GM18907 (cell line): Measurements from ENCODE around the gene SERPINB8.

ENCODE experiments used
- ATAC-seq: cut with Tn5 transposase; IDR thresholded peaks from one replicate; pipeline ENCODE4 v1.9.1; 2021; ENCODE audit warnings: mild to moderate bottlenecking, moderate library complexity; ENCODE audit not compliant: unreplicated experiment

The SERPINB8 gene

GRCh38 chr18:64002581-64002980, 32.7 kb downstream of the SERPINB8 start:
- ATAC-seq = no peak

GRCh38 chr18:64009305-64009704, 39.4 kb downstream of the SERPINB8 start:
- ATAC-seq = no peak

- ATAC-seq = no peak
Observed at GRCh38 chr18:64011513-64011912, 41.6 kb downstream of the SERPINB8 start.

GRCh38 chr18:64017870-64018269, 48.0 kb downstream of the SERPINB8 start:
- ATAC-seq = no peak

- no peak for ATAC-seq
Observed at GRCh38 chr18:64019922-64020756, 50.3 kb downstream of the SERPINB8 start.

- no peak for ATAC-seq
Observed at GRCh38 chr18:64026350-64026749, 56.5 kb downstream of the SERPINB8 start.

- ATAC-seq = peak; percentile 81
Observed at GRCh38 chr18:64027931-64028695, 58.2 kb downstream of the SERPINB8 start.

GRCh38 chr18:64029096-64029495, 59.2 kb downstream of the SERPINB8 start:
- ATAC-seq = no peak

- ATAC-seq = no peak
Observed at GRCh38 chr18:64031411-64031810, 61.5 kb downstream of the SERPINB8 start.

- ATAC-seq = no peak
Observed at GRCh38 chr18:64032312-64032711, 62.4 kb downstream of the SERPINB8 start.

- ATAC-seq = peak; percentile 78
Observed at GRCh38 chr18:64037812-64038414, 68.0 kb downstream of the SERPINB8 start.
